GM12864 (cell line): Measurements from ENCODE around the gene POLR1D.

Source experiments
- DNase-seq: peaks from one replicate; pipeline ENCODE4 v3.0.0-alpha.2; 2011; ENCODE audit warnings: low read depth
- H3K4me3 ChIP-seq: 2 replicates; pipeline ENCODE4 v1.5.1; 2011; ENCODE audit warnings: mild to moderate bottlenecking, low read depth, low read length, control low read depth
- CTCF ChIP-seq: IDR thresholded peaks from 2 replicates; pipeline ENCODE4 v1.5.1; 2011; ENCODE audit warnings: low read depth, mild to moderate bottlenecking, moderate library complexity, low read length, control low read depth, inconsistent platforms; ENCODE audit errors: missing control alignments

POLR1D gene

GRCh38 chr13:27643334-27644132 lies 21.8 kb downstream of the POLR1D start:
- H3K4me3 ChIP-seq: no peak overlapping the region
- no peak for DNase-seq
- no peak for TF ChIP-seq CTCF

- H3K4me3 ChIP-seq: no peak overlapping the region
- TF ChIP-seq CTCF: no peak
- DNase-seq: no peak
These were observed 22.6 kb downstream of the POLR1D start for GRCh38 chr13:27644302-27644701.

- TF ChIP-seq CTCF: no peak
- no peak overlapping the region for H3K4me3 ChIP-seq
- no peak for DNase-seq
These were observed 28.6 kb downstream of the POLR1D start for GRCh38 chr13:27650312-27650711.

GRCh38 chr13:27654059-27654458 lies 32.4 kb downstream of the POLR1D start:
- TF ChIP-seq CTCF: no peak
- no peak for DNase-seq
- H3K4me3 ChIP-seq: no peak overlapping the region

- DNase-seq: no peak
These were observed 33.1 kb downstream of the POLR1D start for GRCh38 chr13:27654816-27655215.

GRCh38 chr13:27657724-27658123 lies 36.0 kb downstream of the POLR1D start:
- no peak for TF ChIP-seq CTCF
- DNase-seq: no peak
- H3K4me3 ChIP-seq: no peak overlapping the region

More at GRCh38 chr13:27654816-27655215, 33.1 kb downstream of the POLR1D start:
- TF ChIP-seq CTCF: no peak
- H3K4me3 ChIP-seq: no peak overlapping the region

GRCh38 chr13:27658546-27658945 lies 36.9 kb downstream of the POLR1D start:
- DNase-seq: no peak
- no peak for TF ChIP-seq CTCF

More at GRCh38 chr13:27658546-27658945, 36.9 kb downstream of the POLR1D start:
- H3K4me3 ChIP-seq: no peak overlapping the region
